ENCODE measurements around the gene RBM44.
"Not testable (repeated sequence)": the region's sequence is repeated elsewhere in the genome, so short reads cannot be mapped to it uniquely, and the experiment has no call there.

RBM44 gene

DNA sequence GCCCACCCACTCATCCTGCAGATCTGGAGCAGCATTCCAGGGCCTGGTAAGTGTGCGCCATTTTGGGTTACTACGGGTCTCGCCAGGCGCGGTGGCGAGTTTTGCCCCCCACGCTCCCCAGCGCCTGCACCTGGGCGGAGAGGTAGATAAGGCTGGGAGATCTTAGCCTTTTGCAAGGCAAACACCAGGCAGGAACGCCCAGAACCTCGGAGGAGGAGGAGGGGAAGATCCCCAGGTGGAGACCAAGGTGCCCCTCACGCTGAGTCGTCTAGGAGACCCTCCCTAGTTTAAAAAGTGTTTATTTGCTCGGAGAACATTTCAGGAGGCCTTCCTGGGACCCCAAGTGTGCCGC, 60.5 kb downstream of the RBM44 start:
- DNase-seq, result no peak

- no peak for DNase-seq
Observed at GRCh38 chr2:237859533-237860272, 61.1 kb downstream of the RBM44 start, which contains the start of gene RAMP1. TSS of gene RAMP1 (plus strand) at chr2:237859623. CDS start at chr2:237859676, 53 bp downstream.

DNA sequence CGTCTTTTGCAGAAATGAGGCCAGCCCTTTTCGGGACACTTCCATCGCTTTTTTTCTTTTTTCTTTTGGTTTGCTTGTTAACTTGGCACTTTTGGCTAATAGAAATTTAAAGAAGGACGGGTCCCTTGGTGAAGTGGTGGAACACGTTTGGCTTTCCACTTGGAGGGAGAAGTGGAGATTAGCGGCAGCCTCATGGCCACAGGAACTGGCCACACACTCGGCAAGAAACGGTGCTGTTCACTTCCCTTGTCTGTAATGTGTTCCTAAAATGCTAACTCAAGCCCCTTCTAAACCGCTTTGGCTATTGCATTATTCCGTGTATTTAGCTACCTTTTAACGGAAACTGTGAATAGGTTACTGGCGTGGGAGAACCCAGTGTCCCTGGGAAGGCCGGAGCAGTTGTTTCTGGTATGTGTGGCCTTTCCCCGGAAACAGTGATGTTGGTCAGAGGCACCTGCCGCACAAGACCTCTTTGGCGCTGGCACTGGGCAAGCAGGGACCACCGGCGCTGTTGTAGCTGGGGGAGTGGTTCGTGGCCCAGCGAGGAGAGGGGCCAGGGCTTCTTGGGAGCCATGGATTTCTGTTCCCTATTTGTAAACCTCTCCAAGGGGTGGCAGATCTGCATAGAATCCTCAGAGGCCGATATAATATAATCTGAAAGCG, 61.8 kb downstream of the RBM44 start:
- no peak for DNase-seq

DNA sequence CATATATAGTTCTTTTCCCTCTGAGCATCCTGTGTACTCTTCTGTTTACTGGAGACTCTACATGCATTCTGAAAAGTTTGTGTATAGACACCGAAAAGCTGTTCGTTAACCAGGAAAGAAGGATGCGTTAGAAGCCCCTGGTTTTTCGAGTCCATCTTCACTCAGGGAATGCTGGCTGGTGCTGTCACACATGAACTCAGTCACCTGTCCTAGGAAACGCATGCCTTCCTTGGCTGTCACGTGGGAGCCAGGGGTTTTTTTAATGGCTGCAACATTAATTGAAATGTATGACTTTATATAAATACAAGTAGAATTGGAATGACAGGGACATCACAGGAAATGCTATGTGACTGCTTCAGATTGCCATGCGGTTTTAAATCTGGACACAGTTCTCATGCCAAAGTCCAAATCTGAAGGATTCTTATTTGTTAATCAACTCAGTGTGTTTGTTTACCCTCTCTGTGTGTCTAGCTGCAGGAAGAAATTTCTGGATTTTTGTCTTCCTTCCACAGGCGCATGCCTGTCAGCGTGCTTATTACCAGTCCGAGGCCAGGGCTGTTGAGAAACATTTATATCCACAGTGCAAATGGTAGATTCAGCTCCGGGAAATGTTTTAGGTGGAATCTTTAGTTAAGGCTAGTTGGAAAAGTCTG, 63.4 kb downstream of the RBM44 start:
- no peak for DNase-seq

GRCh38 chr2:237862528-237862895, 63.9 kb downstream of the RBM44 start:
- no peak for DNase-seq

GRCh38 chr2:237863102-237863511, 64.5 kb downstream of the RBM44 start:
- DNase-seq, result no peak

GRCh38 chr2:237863689-237864443, 65.3 kb downstream of the RBM44 start:
- DNase-seq, result no peak

DNA sequence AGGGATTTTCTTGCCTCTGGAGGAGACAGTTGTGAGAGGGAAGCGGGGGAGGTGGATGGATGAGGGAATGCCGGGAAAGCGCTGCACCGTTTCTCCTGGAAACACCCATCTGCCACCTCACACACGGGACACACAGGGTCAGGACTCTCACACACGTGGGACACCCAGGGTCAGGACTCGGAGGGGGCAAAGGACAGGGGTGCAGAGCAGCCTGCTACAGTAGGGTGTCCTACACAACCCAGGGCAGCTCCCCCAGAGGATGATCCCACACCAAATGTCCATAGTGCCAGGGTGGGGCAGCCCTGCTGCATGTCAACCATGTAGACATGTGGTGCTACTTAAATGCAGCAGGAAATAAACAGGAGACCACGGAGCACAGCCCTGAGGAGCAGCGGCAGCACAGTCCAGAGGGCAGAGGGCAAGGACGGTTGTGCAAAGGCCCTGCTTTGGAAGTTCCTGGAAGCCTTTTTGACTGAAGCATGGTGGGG, 65.9 kb downstream of the RBM44 start:
- DNase-seq, result no peak

- DNase-seq, result no peak
Observed at GRCh38 chr2:237864940-237865622, 66.5 kb downstream of the RBM44 start.

GRCh38 chr2:237865623-237866041, 67.1 kb downstream of the RBM44 start:
- DNase-seq, result no peak

DNA sequence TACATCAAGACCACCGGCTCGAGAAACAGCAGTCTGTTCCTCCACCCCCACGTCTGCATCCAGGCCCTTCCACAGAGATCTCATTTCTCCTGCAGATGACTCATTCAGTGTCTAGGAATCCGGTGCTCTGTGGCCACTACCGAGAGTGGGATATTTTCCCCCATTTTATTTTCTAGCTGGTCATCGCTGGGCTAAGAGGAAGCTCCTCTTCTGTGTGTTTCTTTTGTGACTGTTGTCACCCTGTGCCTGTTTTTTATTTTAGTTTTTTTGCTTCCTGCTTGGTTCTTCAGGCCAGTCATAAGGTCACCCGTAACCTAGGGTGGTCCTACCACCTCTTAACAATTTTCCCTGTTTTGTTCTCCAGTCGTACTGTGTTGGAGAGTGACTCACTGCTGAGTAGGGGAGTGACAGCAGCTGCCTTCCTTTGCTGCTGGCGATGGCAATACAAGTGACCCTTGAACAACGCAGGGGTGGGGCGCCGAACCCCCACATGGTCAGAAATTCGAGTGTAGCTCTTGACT, 67.6 kb downstream of the RBM44 start:
- no peak for DNase-seq

DNA sequence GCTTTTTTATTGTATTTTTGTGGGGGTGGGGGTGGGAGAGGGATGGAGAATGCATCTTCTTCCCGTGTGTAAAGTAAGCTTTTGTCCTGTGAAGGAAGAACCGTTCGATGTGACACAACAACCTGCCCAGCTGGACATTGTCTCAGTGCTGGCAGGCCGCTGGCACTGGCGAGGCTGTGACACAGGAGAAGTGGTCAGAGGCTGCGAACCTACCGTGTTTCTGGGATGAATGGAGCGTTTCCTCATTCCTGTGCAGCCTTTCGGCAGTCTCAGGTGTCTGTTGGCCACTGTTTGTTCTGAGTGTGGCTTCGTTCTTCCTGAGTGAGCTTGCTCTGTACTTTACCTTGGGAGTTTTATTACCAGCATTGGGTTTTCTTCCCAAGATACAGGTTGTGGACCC, 68.9 kb downstream of the RBM44 start:
- no peak for DNase-seq

GRCh38 chr2:237868074-237868473, 69.5 kb downstream of the RBM44 start:
- DNase-seq, result not testable (repeated sequence)

DNA sequence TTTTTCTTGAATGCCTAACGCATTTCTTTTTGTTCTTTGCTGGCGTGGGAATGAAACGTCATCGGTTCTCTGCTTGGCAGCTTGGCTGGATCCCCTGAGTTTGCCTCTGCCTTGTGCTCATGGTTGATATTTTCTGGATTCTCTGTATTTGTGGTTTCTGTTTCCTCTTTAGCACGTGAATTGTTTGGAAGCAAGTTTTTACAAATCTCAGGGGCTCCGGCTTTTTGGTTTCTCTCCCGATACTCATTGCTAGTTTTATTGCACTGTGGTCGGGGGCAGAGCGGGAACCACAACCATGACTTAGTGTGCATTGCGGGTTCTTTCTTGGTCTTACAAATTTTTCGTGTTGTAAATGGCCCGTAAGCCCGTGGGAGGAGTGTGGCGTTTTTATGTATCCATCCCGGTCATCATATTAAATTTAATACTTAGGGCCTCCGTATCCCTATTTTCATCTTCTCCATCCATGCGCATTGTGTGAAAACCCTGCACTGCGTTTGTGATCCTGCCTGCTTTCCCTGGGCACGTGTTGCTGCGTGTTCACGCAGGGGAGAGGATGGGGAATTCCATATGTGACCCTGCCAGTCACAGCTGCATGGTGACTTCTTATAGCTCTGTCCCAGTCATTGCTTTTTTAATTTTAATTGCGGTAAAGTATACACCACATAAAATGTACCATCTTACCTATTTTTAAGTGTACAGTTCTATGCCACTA, 70.2 kb downstream of the RBM44 start:
- DNase-seq, result no peak

DNA sequence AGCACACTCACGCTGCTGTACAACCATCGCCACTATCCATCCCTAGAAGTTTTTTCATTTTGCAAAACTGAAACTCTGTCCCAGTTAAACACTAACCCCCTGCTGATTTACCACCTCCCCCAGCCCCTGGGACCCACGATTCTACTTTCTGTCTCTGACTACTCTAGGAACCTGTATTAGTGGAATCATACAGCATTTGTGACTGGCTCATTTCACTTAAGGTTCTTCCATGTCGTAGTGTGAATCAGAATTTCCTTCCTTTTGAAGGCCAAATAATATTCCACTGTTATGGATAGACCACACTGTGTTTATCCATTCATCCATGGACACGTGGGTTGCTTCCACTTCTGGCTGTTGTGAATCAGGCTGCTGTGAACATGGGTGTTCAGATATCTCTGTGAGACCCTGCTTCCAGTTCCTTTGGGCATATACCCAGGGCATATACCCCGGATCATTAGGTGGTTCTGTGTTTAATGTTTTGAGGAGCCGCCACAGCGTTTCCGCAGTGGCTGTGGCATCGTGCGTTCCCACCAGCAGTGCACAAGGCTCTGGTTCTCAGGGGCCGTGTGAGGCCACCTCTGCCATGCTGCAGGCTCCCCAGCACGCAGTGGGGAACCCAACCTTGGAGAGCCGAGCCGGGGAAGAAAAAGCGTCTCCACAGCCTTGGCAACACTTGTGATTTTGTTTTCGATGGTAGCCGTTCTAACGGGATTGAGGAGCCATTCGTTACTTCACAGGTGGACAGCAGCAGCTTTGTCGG, 70.9 kb downstream of the RBM44 start:
- no peak for DNase-seq

DNA sequence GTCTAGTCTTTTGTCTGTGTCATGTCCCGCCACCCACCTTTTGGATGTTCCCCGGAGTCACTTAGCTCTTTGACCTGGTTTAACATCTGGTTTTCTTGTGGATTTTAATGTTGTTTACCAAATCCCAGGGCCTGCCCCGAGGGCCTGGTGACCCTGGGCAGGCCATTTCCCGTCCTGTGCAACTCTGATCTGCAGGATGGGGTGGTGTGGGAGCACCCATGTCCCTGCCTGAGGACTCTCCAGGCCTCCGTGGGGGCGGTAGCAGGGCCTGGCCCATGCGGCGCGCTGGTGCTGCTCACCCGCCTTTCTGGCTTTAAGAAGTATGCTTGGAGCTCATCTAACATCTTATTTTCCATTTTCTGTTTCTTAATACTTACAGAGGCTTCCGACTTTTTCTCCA, 71.5 kb downstream of the RBM44 start:
- DNase-seq, result no peak

GRCh38 chr2:237870754-237871651, 72.4 kb downstream of the RBM44 start:
- DNase-seq, result no peak

- DNase-seq, result no peak
Observed at GRCh38 chr2:237872178-237872887, 73.8 kb downstream of the RBM44 start.

DNA sequence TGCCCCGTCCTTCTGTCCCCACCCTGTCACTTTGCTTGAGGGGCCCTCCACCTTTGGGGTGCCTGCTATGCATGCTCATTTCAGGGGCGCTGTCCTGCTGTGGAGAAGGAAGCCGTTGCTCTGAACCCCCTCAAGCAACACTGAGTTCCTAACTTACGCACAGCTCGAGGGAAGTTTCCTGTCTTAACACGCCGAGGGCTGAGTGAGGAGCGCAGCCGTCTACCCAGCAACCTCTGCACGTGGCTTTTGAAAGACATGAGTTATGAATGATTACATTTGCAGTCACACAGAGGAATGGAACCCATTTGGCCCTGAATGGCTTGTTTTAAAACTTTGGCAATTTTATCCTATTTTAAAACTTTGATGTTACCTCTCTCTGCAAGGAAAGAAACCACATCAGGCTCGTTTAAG, 74.8 kb downstream of the RBM44 start:
- no peak for DNase-seq

Measured in activated naive CD4-positive, alpha-beta T cell treated with anti-CD3 and anti-CD28 coated beads, Interleukin-2, amount 50 U/mL, for 16 hours (primary cell).